Measurements from ENCODE around the gene CNGA3. TPM values are rescaled to one million over a fixed set of nuclear protein-coding genes. Genes with fewer than 3 reads are reported as not detected.

CNGA3 gene
- 1 to 10 TPM in 3 of 4 donors, not detected in 1; 1.7 to 3.0 (median 2.2) TPM for total RNA-seq

GRCh38 chr2:98346311-98347236, at the start of gene CNGA3:
CNGA3 (plus strand) TSS chr2:98346456; CDS start chr2:98369976, 23,520 bp downstream.
- H3K27ac ChIP-seq, result no peak within 1 kb of the TSS
- H3K27me3 ChIP-seq, result peaks cover 0 to 20% of the 10 kb centered on the region in 2 donors

GRCh38 chr2:98297817-98298682, 48.2 kb upstream of the CNGA3 start:
- DNase-seq, result no peak
- Histone ChIP-seq H3K36me3 (no peaks in the 10 kb centered on the region), H3K4me3 (no peak overlapping the region), H3K4me1 (peaks cover 0 to 9% (median 0%) of the 10 kb centered on the region in 4 donors), H3K27ac (peak overlapping the region in 1 of 4 donors; percentile 42), H3K9me3 (no peaks in the 10 kb centered on the region), H3K27me3 (no peaks in the 10 kb centered on the region)
- no peak for TF ChIP-seq POLR2A (IDR thresholded peaks at IDR 0.05)
- no peak for TF ChIP-seq CTCF (IDR thresholded peaks at IDR 0.05)

More at GRCh38 chr2:98346311-98347236, at the start of gene CNGA3:
- TF ChIP-seq POLR2A (IDR thresholded peaks at IDR 0.05) (no peak), CTCF (IDR thresholded peaks at IDR 0.05) (no peak)
- peak within 1 kb of the TSS in 2 of 4 donors; percentile 2 to 30 for H3K4me3 ChIP-seq
- H3K9me3 ChIP-seq, result no peaks in the 10 kb centered on the region
- peaks cover 0 to 10% (median 4%) of the 10 kb centered on the region in 4 donors for H3K4me1 ChIP-seq
- DNase-seq, result no peak
- H3K36me3 ChIP-seq, result no peaks in the 10 kb centered on the region

- Histone ChIP-seq H3K9me3 (no peaks in the 10 kb centered on the region), H3K4me1 (peaks cover 0 to 9% (median 0%) of the 10 kb centered on the region in 4 donors), H3K27ac (peak overlapping the region in 2 of 4 donors; percentile 42 to 60), H3K4me3 (no peak overlapping the region), H3K36me3 (no peaks in the 10 kb centered on the region), H3K27me3 (no peaks in the 10 kb centered on the region)
- DNase-seq, result no peak
- no peak for TF ChIP-seq CTCF (IDR thresholded peaks at IDR 0.05)
- TF ChIP-seq POLR2A (IDR thresholded peaks at IDR 0.05), result no peak
These were observed 47.5 kb upstream of the CNGA3 start for GRCh38 chr2:98298683-98299164.

- H3K9me3 ChIP-seq, result no peaks in the 10 kb centered on the region
- H3K27me3 ChIP-seq, result no peaks in the 10 kb centered on the region
- no peak for DNase-seq
- peaks cover 0 to 9% (median 0%) of the 10 kb centered on the region in 4 donors for H3K4me1 ChIP-seq
- no peak overlapping the region for H3K4me3 ChIP-seq
- H3K36me3 ChIP-seq, result no peaks in the 10 kb centered on the region
- TF ChIP-seq POLR2A (IDR thresholded peaks at IDR 0.05) (no peak), CTCF (IDR thresholded peaks at IDR 0.05) (no peak)
- peak overlapping the region in 2 of 4 donors; percentile 42 to 60 for H3K27ac ChIP-seq
These were observed 46.9 kb upstream of the CNGA3 start for GRCh38 chr2:98299211-98299905.
